Adrenal gland (tissue), 12 donors: ENCODE measurements around the gene AP2A2. TPM values are rescaled to one million over a fixed set of nuclear protein-coding genes. Genes with fewer than 3 reads are reported as not detected.

Experiments used
- DNase-seq, 7 donors: peaks; one replicate each; pipeline ENCODE4 v3.0.0-alpha.2; 2019 to 2020
- H3K27ac ChIP-seq, 5 donors: fragments of 200-600 bp; sonication (generic) in 4 of 5; 1 replicate in 3 of 5; 2 replicates in 2 of 5; pipeline versions ENCODE4 v1.5.1 to v1.8.0; 2016 to 2020; ENCODE audit warnings: mild to moderate bottlenecking in 1 of 5
- H3K27me3 ChIP-seq: fragments of 200-600 bp; 2 replicates; pipeline ENCODE4 v1.8.0; 2021
- H3K36me3 ChIP-seq, 2 donors: fragments of 200-600 bp; replicated peaks in 1 of 2; 1 replicate in 1 of 2; 2 replicates in 1 of 2; pipeline versions ENCODE4 v1.5.1 to v1.8.0; 2018 to 2022
- H3K4me1 ChIP-seq, 2 donors: fragments of 200-600 bp; replicated peaks in 1 of 2; 1 replicate in 1 of 2; 2 replicates in 1 of 2; pipeline versions ENCODE4 v1.5.1 to v1.8.0; 2018 to 2021
- H3K4me3 ChIP-seq, 4 donors: fragments of 200-600 bp; sonication (generic) in 3 of 4; one replicate each; pipeline ENCODE4 v1.5.1; 2016 to 2018
- H3K9me3 ChIP-seq, 3 donors: fragments of 200-600 bp; sonication (generic) in 1 of 3; replicated peaks in 1 of 3; 1 replicate in 2 of 3; 2 replicates in 1 of 3; pipeline versions ENCODE4 v1.5.1 to v1.8.0; 2016 to 2021
- CTCF ChIP-seq, 6 experiments: fragments of 450-650 bp in 4 of 6; fragments of 200-600 bp in 2 of 6; sonication (generic) in 1 of 6; IDR thresholded peaks; 1 replicate in 5 of 6; 2 replicates in 1 of 6; pipeline versions ENCODE4 v1.5.1 to v1.8.0; 2016 to 2021; ENCODE audit warnings: antibody characterized with exemption in 6 of 6, mild to moderate bottlenecking in 2 of 6, moderate library complexity in 1 of 6
- POLR2A ChIP-seq, 2 donors: fragments of 450-650 bp; IDR thresholded peaks; one replicate each; pipeline ENCODE4 v1.6.1; 2017; ENCODE audit warnings: antibody characterized with exemption in 2 of 2, mild to moderate bottlenecking in 2 of 2, moderate library complexity in 1 of 2
- WGBS, 4 donors: extraction: QIAGEN DNeasy Blood & Tissue Kit in 2 of 4; methylation state at CpG; one replicate each; pipeline versions ENCODE4 v1.1.5 to v1.1.7; 2013 to 2017; 5-methylcytosine and 5-hydroxymethylcytosine counted together
- intact Hi-C, 2 donors: fragments of 100-400 bp; cut with DNase I; formaldehyde crosslinking; loops; one replicate each; pipeline versions ENCODE4 v1.14.1 to v1.15.0; 2022 to 2023
- polyA plus RNA-seq, 3 donors: library from polyadenylated mRNA; stranded (reverse); fragments of 200-250 nt in 2 of 3; fragments of 350-450 nt in 1 of 3; fragmentation: Illumina TruSeq in 1 of 3; extraction: RNeasy Lipid Tissue Mini Kit (QIAGEN cat#74804) in 1 of 3; gene quantifications; one replicate each; pipeline ENCODE4 v1.2.3, GENCODE V29; 2013 to 2014
- total RNA-seq, 9 donors: library from RNA; depleted of rRNA in 4 of 9; stranded (reverse); fragments of >200 nt in 4 of 9; fragments of 120-200 nt in 1 of 9; fragmentation: NEBNext Ultra II Directional in 1 of 9; extraction: Animal tissue kit (Norgen Biotek cat#: 25700) in 1 of 9; gene quantifications; one replicate each; pipeline versions ENCODE4 v1.1.0 to v1.2.4, GENCODE V29; 2013 to 2023
- donor health status: healthy with polysubstance abuse.
- donor health status: Bipolar disorder and iron deficiency.
- donor health status: DM: yes; HTN: yes; CAD: no.
- donor health status: DM: no; HTN: no; CAD: no.
- donor health status: DM: no; HTN: no; CAD: no.
- donor health status: DM: yes; HTN: yes; CAD: no.

AP2A2 gene
- total and polyA plus RNA-seq, 12 donors = 15.3 to 115 (median 73.1) TPM

DNA sequence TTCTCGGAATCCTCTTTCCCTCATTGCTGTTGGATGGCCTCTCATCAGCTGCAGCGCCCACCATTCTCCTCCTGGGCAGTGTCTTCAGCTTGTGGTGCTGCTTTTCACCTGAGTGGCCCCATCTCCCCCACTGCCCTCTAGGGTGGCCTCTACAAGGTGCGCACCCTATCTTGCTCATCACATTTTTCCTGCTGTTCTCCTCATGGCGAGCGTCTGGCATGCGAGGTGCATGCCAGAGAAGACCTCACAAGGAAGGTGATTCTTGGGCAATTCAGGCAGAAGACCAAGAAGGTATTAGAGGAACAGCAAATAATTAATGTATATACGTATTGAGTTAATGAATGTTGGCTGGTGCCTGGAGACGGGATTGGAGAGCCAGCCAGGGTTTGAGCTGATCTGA is 3.1 kb downstream of the AP2A2 start:
- intact Hi-C loops = no loop called here

GRCh38 chr11:929405-929804 is 3.7 kb downstream of the AP2A2 start:
- WGBS, 4 donors = 92 to 98% (median 95%) methylated on average over 11 of the region's 11 CpGs

More for the DNA sequence above, 3.1 kb downstream of the AP2A2 start:
- peaks cover 8 to 67% of the 10 kb centered on the region in 2 donors for H3K4me1 ChIP-seq
- no peaks in the 10 kb centered on the region for H3K36me3 ChIP-seq
- DNase-seq = no peak
- peak overlapping the region in 2 of 5 donors; percentile 21 to 88 for H3K27ac ChIP-seq
- 57 to 84% (median 79%) methylated on average over 8 of the region's 8 CpGs for WGBS, 4 donors
- no peak for TF ChIP-seq CTCF (IDR thresholded peaks at IDR 0.05)
- TF ChIP-seq POLR2A (IDR thresholded peaks at IDR 0.05) = no peak
- no peak overlapping the region for H3K4me3 ChIP-seq
- no peaks in the 10 kb centered on the region for H3K9me3 ChIP-seq
- no peaks in the 10 kb centered on the region for H3K27me3 ChIP-seq

GRCh38 chr11:931385-931784 is 5.7 kb downstream of the AP2A2 start:
- WGBS, 4 donors = 58 to 62% (median 61%) methylated on average over 3 of the region's 3 CpGs
- no peaks in the 10 kb centered on the region for H3K9me3 ChIP-seq
- peak overlapping the region in 2 of 5 donors; percentile 71 to 77 for H3K27ac ChIP-seq
- DNase-seq = no peak
- no peak overlapping the region for H3K4me3 ChIP-seq
- H3K27me3 ChIP-seq = no peaks in the 10 kb centered on the region
- peaks cover 8 to 64% of the 10 kb centered on the region in 2 donors for H3K4me1 ChIP-seq
- H3K36me3 ChIP-seq = no peaks in the 10 kb centered on the region
- TF ChIP-seq CTCF (IDR thresholded peaks at IDR 0.05) (no peak), POLR2A (IDR thresholded peaks at IDR 0.05) (no peak)
- intact Hi-C loops = no loop called here

More at GRCh38 chr11:929405-929804, 3.7 kb downstream of the AP2A2 start:
- no peaks in the 10 kb centered on the region for H3K36me3 ChIP-seq
- DNase-seq = no peak
- H3K9me3 ChIP-seq = no peaks in the 10 kb centered on the region
- no peak overlapping the region for H3K4me3 ChIP-seq
- H3K4me1 ChIP-seq = peaks cover 8 to 69% of the 10 kb centered on the region in 2 donors
- intact Hi-C loops = no loop called here
- H3K27ac ChIP-seq = peak overlapping the region in 2 of 5 donors; percentile 21 to 39
- H3K27me3 ChIP-seq = no peaks in the 10 kb centered on the region
- TF ChIP-seq POLR2A (IDR thresholded peaks at IDR 0.05) = no peak
- TF ChIP-seq CTCF (IDR thresholded peaks at IDR 0.05) = no peak

DNA sequence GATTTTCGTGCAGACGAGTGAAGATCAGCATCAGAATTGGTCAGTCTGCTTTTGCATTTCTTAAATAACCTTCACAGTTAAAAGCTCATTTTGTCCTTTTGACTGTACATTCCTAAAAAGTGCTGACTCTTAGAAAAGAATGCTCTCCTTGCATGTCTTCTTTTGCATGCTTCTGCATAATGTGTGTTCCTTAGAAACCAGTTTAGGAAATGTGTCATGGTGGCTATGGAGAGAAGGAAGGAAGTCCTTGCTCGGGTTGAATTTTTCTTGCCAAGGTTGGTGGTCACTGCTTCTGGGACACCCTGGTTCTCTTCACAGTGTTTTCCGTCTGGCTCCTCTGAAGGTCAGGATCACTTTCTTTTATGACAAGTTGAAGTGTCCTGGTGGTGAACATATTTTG is 6.8 kb downstream of the AP2A2 start:
- TF ChIP-seq CTCF (IDR thresholded peaks at IDR 0.05) = no peak
- TF ChIP-seq POLR2A (IDR thresholded peaks at IDR 0.05) = no peak
- no peaks in the 10 kb centered on the region for H3K36me3 ChIP-seq
- H3K27me3 ChIP-seq = no peaks in the 10 kb centered on the region
- peak overlapping the region; percentile 10 to 77 (median 57) for H3K27ac ChIP-seq
- H3K4me3 ChIP-seq = no peak overlapping the region
- peak in 1 of 7 donors; percentile 38 for DNase-seq
- WGBS, 4 donors = 25 to 38% (median 36%) methylated on average over 4 of the region's 4 CpGs
- H3K9me3 ChIP-seq = no peaks in the 10 kb centered on the region
- peaks cover 4 to 60% of the 10 kb centered on the region in 2 donors for H3K4me1 ChIP-seq
- intact Hi-C loops = no loop called here
